Jurkat, Clone E6-1 (cell line): ENCODE measurements around the gene CASP10.
A peak's percentile ranks its signal among the peaks of the same experiment; 100 is the strongest.
"Not testable (repeated sequence)": the region's sequence is repeated elsewhere in the genome, so short reads cannot be mapped to it uniquely, and the experiment has no call there.

Source experiments
- DNase-seq: peaks from one replicate; pipeline ENCODE4 v3.0.0-alpha.2; 2011; ENCODE audit warnings: low read depth, low spot score
- H3K4me3 ChIP-seq: 2 replicates; pipeline ENCODE4 v1.5.1; 2011; ENCODE audit warnings: mild to moderate bottlenecking, low read length, control low read depth, moderate library complexity

CASP10 gene

GRCh38 chr2:201223089-201224073 lies 40.4 kb downstream of the CASP10 start:
- no peak for DNase-seq
- H3K4me3 ChIP-seq = no peak overlapping the region

GRCh38 chr2:201228271-201228911 lies 45.5 kb downstream of the CASP10 start:
- DNase-seq = no peak
- H3K4me3 ChIP-seq = no peak overlapping the region

DNA sequence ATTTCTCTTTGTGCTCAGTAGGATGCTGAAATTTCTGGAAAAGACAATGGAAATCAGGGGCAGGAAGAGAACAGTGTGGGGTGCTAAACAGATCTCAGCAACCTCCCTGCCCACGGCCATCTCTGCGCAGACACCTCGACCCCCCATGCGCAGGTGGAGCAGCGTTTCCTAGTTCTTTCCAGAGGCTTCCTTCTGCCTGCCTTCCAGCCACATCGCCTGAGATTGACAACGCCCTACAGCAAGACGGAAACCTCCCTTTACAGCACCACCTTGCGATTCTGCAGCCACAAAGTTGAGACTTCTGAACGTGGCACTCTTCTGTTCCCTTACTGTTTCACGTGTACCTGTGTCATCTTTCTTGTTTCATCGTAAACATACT lies 46.0 kb downstream of the CASP10 start:
- no peak for DNase-seq

GRCh38 chr2:201231781-201232466 lies 49.0 kb downstream of the CASP10 start:
- peak; percentile 96 for DNase-seq
- H3K4me3 ChIP-seq = peak overlapping the region; percentile 47

More for the DNA sequence above, 46.0 kb downstream of the CASP10 start:
- H3K4me3 ChIP-seq = no peak overlapping the region

DNA sequence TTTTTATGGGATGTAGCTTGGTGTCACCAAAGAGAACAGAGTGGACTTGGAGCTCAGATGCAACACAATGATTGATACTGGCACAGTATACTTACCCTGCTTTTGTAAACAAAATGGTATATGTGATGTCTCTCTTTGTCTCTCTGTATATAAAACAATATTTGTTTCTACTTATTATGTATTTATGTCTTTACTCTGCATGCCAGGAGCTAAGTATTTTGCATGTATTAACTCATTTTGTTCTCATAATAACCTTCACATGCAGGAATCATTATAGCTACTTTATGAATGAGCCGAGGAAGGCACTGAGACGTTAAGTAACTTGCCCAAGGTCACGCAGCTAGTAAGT lies 49.5 kb downstream of the CASP10 start:
- DNase-seq = no peak
- H3K4me3 ChIP-seq = peak overlapping the region; percentile 96

DNA sequence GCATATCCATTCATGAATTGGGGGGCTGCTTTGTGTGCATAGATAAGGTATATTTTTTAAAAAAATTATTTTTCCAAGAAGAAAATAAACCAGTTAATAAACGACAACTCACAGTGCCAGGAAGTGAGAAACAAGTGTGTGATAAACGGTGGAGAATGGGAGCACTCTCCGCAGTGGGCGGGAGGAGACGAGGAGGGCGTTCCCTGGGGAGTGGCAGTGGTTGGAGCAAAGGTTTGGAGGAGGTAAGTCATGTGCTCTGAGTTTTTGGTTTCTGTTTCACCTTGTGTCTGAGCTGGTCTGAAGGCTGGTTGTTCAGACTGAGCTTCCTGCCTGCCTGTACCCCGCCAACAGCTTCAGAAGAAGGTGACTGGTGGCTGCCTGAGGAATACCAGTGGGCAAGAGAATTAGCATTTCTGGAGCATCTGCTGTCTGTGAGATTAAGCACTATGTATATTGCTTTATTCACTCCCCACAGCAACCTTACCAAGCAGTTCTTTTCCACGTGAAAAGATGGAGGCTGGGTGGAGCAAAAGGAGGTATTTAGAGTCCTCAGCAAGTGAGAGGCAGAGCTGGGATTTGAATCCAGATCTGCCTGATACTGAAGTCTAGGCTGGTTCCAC lies 50.4 kb downstream of the CASP10 start:
- peak; percentile 98 for DNase-seq
- H3K4me3 ChIP-seq = peak overlapping the region; percentile 96

GRCh38 chr2:201233812-201234662 lies 51.1 kb downstream of the CASP10 start:
- peak overlapping the region; percentile 96 for H3K4me3 ChIP-seq
- no peak for DNase-seq

DNA sequence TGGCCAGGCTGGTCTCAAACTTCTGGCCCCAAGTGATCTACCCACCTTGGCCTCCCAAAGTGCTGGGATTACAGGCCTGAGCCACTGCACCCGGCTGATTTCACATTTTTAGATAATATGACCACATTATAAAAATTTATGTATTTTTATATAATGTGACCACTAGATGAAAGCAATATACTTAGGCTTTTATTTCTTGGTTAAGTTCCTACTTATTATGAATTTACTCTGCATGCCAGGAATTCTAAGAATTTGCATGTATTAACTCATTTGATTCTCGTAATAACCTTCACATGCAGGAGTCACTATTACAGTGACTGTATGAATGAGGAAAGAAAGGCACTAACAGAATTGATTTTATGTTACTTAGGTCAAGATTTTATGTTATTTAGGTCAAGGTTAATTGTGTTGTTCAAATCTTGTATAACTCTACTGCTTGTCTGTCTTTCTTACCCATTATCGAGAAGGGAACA lies 51.8 kb downstream of the CASP10 start:
- no peak for DNase-seq

DNA sequence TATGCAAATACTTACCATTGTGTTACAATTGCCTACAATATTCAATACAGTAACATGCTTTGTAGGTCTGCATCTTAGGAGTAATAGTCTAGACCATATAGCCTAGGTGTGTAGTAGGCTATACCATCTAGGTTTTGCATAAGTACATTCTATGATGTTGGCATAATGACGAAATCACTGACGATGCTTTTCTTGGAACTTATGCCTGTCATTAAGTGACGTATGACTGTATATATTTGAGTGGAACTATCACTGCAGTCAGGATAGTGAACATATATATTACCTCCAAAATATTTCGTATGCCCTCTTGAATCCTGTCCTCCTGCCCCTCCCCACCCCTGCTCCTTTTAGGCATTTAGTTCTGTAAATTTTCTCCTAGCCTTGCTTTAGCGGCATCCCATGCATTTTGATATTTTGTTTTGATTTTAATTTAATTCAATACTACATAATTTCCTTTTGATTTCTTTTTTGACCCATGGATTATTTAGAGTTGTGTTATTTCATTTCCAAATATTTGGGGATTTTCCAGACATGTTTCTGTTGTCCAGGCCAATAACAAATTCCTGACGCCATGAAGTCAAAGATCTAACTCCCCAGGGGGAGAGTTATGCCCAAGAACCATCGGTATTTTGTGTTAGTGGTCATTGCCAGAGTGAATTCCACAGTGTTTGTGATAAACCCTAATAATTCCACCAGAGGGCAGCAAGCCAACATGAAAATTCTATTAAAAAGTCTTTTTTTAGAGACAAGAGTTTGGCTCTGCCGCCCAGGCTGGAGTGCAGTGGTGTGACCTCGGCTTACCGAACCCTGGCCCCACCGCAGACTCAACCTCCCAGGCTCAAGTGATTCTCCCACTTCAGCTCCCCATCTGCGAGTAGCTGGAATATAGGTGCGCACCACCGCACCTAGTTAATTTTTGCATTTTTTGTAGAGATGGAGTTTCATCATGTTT lies 53.2 kb downstream of the CASP10 start:
- DNase-seq = peak; percentile 58
- no peak overlapping the region for H3K4me3 ChIP-seq

More for the DNA sequence above, 51.8 kb downstream of the CASP10 start:
- H3K4me3 ChIP-seq = peak overlapping the region; percentile 96

GRCh38 chr2:201237486-201238123 lies 54.7 kb downstream of the CASP10 start:
- DNase-seq = no peak
- no peak overlapping the region for H3K4me3 ChIP-seq

DNA sequence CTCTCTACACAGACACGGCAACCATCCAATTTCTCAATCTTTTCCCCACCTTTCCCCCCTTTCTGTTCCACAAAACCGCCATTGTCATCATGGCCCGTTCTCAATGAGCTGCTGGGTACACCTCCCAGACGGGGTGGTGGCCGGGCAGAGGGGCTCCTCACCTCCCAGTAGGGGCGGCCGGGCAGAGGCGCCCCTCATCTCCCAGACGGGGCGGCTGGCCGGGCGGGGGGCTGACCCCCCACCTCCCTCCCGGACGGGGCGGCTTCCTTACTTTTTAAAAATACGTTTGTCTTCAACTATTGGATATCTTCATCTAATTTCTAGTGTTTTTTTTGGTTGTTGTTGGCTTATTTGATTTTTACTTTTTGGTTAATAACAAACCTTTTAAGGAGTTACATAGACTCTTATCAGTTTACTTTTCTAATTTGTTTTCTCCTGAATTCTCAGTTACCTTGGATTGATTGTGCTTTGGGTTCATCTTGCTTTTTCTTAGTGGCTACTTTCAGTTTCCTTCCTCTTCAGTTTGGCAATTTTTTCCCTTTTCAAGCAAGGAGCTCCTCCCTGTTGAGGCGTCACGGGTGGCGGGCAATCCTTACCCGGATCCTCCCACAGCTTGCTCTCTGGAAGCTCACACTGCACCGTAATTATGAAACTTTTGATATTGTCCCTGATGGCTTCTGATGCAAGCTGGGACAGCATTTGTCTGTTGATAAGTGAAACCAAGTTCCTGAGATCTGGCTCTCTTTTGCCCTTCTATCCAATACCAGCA lies 56.4 kb downstream of the CASP10 start:
- not testable (repeated sequence) for H3K4me3 ChIP-seq, DNase-seq

- no peak overlapping the region for H3K4me3 ChIP-seq
- no peak for DNase-seq
Measured at GRCh38 chr2:201242571-201243277, 59.8 kb downstream of the CASP10 start.

GRCh38 chr2:201244829-201245228 lies 61.9 kb downstream of the CASP10 start:
- DNase-seq = no peak
- H3K4me3 ChIP-seq = no peak overlapping the region

GRCh38 chr2:201246280-201246679 lies 63.3 kb downstream of the CASP10 start:
- no peak overlapping the region for H3K4me3 ChIP-seq
- DNase-seq = no peak

GRCh38 chr2:201248288-201248844 lies 65.4 kb downstream of the CASP10 start:
- DNase-seq = no peak
- H3K4me3 ChIP-seq = no peak overlapping the region
